Esophagus mucosa (tissue), 1 donor: ENCODE measurements around the gene IGF2BP3. TPM values are rescaled to one million over a fixed set of nuclear protein-coding genes. Genes with fewer than 3 reads are reported as not detected.
"Not testable (repeated sequence)": the region's sequence is repeated elsewhere in the genome, so short reads cannot be mapped to it uniquely, and the experiment has no call there.

ENCODE experiments used
- ATAC-seq: fragments of 200-7000 bp; cut with Tn5 transposase; one replicate; pipeline ENCODE4 v1.9.1; 2020
- total RNA-seq: library from RNA; stranded (reverse); gene quantifications from one replicate; pipeline ENCODE4 v1.2.4, GENCODE V29; 2023
- donor health status: DM: yes; HTN: yes; CAD: no.

The IGF2BP3 gene
- 3.9 TPM for total RNA-seq

DNA sequence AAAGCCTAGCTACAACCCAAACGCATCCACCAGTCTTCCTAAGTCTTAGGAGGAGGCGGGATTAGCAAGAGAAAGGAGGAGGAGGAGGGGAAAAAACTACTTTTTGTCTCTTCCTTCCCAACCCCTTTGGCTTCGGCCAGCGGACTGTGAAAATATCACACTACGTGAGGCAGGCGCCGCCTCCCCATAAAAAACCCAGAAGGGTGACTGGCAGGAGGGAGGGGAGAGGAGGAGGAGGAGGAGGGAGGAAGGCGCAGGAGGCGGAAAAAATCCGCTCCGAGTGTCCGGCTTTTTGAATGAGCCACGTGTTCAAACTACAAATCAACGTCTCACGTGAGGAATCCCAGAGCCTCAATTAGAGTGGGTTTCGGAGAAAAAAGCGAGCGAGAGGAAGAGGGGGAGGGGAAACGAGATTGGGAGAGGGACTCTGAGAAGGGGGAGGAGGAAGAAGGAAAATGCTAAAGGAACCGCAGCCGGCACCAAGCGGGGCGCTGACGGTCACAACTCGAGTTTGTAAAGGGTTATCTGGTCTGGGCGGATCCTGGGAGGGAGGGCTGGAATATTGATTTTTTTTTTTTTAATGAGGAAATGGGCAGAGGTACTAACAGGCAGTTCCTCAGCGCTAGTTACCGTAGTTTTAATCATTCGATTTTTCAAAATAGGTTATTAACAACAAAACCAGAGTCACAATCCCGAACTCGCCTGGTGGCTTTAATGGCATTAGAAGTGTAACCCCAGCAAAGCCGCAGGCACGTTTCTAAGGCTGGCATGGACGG is at the start of gene IGF2BP3:
IGF2BP3 (minus strand) TSS at position 162 of the 776 bp plus-strand sequence. CDS start 381 bp downstream, outside the sequence.
- ATAC-seq = no peak

GRCh38 chr7:23514755-23515154 is 44.5 kb upstream of the IGF2BP3 start:
- no peak for ATAC-seq

GRCh38 chr7:23513746-23514145 is 43.5 kb upstream of the IGF2BP3 start:
- ATAC-seq = peak; percentile 76

DNA sequence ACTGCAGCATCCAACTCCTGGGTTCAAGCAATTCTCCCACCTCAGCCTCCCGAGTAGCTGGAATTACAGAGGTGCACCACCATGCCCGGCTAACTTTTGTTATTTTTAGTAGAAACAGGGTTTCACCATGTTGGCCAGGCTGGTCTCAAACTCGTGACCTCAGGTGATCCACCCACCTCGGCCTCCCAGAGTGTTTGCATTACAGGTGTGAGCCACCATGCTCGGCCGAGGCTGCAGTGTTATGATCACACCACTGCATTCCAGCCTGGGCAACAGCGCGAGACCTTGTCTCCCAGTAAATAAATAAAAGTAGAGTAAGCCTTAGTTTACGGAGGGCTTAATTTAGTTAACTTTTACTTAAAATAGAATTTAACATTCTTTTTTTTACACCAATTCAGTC is 23.7 kb upstream of the IGF2BP3 start:
- no peak for ATAC-seq

- no peak for ATAC-seq
Observed at GRCh38 chr7:23491502-23491901, 21.2 kb upstream of the IGF2BP3 start.

DNA sequence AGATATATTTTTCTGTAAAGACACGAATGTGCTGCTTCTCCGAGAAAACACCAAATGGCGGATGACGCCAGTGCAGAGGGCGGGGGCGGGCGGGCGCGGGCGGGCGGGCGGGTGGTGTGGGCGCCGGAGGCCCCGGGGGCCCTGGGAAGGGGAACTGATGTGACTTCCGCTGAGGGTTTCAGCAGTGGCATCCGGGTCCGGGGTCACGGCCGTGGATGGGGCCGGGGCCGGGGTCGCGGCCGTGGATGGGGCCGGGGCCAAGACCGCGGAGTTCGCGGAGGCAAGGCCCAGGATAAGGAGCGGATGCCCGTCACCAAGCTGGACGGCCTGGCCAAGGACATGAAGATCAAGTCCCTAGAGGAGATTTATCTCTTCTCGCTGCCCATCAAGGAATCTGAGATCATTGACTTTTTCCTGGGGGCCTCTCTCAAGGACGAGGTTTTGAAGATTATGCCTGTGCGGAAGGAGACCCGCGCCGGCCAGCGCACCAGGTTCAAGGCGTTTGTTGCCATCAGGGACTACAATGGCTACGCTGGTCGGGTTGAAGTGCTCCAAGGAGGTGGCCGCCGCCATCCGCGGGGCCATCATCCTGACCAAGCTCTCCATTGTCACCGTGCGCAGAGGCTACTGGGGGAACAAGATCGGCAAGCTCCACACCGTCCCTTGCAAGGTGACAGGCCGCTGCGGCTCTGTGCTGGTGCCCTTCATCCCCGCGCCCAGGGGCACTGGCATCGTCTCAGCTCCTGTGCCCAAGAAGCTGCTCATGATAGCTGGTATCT is 20.3 kb upstream of the IGF2BP3 start:
- ATAC-seq = peak; percentile 70

DNA sequence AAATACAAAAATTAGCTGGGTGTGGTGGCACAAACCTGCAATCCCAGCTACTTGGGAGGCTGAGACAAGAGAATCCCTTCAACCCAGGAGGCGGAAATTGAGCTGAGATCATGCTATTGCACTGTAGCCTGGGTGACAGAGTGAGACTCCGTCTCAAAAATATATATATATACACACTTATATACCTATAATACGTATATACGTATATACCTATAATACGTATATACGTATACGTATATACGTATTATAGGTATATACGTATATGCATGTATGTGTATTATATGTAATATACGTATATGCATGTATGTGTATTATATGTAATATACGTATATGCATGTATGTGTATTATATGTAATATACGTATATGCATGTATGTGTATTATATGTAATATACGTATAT is 18.4 kb upstream of the IGF2BP3 start:
- ATAC-seq = not testable (repeated sequence)

DNA sequence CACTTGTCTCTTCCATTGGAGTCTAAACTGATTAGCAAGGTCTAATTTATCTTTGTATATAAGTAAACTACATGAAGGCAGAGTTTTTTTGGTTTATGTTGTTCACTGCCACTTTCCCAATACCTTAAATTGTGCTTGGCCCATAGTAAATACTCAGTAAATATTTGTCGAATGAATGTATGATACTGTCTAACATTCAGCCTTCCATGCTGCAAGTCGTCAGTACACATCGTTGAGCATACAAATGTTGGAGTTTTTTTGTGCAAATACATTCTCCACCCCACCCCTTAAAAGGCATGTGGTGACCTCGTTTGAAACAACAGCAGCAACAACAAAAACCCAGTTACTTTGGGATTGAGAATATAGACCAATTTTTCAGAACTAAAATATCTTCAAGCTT is 17.4 kb upstream of the IGF2BP3 start:
- ATAC-seq = no peak

- ATAC-seq = no peak
Observed at GRCh38 chr7:23486002-23486773, 15.9 kb upstream of the IGF2BP3 start.

DNA sequence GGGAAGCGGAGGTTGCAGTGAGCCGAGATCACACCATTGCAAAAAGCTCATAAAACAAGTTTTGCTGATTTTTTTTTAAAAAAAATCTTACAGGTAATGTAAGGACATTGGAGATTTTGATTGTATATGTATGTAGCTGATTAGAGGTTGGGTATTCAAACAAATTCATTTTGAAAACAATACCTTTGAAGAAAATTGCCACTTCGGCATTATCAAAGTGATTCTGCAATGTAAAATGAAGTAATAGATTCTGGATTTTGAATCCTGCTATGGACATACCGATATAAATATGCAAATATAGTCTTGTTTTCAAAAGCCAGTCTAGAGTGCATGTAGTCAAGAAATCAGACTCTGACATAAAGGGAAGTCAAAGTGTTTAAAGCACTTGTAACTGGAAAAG is 12.4 kb upstream of the IGF2BP3 start:
- ATAC-seq = no peak

DNA sequence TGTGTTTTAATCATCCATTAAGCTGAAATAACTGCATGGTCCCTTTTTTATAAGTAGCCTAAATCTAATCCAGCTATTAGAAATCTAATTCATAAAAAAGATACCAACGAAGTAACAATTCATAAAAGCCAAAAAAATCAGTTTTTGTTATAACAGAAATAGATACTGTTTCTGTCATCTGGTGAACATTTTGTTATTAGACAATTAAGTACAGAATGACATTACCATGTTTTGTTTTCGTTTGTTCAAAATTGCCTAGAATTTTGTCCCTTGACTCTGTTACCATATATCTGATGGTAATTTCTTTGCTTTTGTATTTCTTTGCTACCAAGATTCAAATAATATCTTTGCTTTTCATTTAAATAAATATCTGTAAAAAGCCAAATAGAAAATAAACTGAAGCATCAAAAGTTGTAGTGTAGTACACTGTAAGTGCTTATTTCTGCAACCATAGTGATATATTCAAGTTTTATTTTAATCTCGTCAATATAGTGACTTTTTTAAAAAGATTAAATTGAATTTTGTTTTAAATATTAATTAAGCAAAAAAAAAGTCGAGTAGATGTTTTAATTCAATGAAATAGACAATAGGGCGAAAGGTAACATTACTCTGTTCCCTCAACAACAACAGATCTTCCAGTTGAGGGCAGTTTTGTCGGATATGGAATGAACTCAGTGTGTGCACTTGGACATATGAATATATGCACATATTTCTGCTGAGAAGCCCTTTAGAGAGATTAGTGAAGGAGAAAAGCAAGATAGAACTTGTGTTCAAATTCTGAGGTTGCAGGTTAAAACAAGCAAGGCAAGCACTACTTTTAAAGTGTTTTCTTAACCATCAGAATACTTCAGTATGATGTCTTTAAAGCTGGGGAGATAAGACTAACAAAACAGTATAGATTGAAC is 7.9 kb upstream of the IGF2BP3 start:
- ATAC-seq = no peak

DNA sequence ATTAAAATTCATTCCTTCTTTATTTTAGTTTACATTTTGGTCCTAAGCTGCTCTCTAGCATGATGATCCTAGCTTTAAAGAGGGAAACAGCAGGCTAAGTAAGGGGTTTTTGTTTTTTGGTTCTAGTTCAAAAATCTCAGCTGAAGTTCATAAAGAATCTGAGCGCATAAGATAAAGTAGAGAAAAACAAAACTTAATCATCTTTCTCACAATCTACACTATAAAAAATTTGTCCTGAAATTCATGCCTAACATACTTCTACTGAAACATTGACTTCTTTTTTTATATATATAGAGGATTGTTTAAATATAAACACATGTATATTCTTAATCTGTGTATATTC is 6.8 kb upstream of the IGF2BP3 start:
- no peak for ATAC-seq

DNA sequence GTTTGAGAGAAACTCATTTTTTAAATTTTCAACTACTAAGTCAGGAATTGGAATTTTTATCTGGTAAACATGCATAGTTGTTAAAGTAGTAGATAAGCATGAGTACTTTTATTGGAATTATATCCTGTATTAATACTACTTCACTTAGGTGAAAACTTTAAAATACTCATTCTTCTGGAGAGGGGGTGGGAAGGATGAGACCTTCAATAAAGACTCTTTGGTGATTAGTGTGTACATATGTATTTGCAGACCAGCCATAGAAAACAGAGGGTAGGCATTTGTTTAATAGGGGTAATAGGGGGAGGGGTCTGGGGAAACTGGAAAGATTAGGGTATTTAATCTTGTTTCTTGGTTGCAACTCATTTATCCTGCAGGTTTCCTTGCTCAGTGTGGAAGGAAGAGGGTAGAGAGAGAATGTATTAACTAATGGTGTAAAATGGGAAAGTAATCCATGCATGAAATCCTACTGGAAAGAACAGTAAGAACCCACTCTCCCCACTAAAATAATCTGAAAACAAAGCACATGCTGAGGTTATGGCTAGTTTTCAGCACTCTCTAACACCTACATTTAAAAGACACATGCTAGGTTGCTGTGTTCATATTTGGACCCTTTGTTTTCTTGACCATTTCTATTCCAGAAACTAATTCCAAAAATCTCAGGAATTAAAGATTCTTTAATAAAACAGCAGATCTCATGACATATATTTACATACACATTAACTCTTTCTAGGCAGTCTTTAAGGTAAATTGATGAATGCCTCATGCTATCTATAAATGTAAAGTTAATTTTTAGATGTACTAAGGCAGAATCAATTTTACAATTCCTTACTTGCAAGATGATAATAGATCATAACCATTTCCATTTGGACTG is 6.2 kb upstream of the IGF2BP3 start:
- ATAC-seq = no peak

GRCh38 chr7:23475576-23475839 is 5.2 kb upstream of the IGF2BP3 start:
- no peak for ATAC-seq

DNA sequence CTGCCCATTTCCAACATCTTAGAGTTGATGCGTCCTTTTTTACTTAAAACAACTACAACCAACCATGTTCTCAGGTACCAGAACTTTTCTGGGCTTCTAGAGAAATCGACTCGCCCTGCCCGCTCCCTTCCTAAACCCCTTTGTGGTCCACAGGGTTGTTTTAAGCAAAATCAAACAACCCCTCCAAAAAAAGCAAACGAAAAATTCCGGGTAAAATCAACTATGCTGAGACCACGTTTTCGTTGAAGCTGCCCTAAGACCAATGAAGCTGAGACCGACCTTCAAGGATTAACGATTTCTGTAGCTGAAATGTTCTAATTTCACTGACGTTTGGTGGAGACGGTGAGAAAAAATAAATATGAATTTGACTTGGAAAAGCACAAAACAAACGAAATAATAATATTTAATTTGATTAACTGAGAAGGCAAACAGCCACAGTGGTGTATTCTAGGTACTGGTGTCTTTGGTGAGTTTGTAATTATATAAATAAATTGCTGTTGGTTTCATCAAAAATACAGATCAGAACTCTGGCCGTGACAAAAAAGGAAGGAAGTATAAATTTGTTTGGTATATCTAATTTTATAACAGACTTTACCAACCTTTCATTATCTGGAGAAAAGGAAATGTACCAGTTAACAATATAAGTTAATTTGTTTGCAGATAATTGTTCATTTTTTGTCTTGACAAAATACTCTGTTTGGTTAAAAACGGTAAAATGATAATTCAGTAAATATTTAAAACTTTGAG is 4.7 kb upstream of the IGF2BP3 start:
- ATAC-seq = no peak

- ATAC-seq = peak; percentile 96
Observed at GRCh38 chr7:23474094-23474828, 4.0 kb upstream of the IGF2BP3 start.

DNA sequence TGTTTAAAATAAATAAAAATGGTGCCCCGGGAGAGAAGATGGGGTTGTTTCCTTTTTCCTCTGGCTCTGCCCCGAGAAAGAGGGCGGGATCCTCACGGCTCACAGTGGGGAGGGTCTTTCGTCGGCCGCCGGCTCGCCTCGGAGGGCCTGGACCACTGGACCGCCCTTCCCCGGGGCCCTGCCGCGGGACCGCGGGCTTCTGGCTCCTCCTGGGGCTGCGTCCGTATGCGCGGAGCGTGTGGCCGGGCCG is 3.5 kb upstream of the IGF2BP3 start:
- ATAC-seq = no peak

DNA sequence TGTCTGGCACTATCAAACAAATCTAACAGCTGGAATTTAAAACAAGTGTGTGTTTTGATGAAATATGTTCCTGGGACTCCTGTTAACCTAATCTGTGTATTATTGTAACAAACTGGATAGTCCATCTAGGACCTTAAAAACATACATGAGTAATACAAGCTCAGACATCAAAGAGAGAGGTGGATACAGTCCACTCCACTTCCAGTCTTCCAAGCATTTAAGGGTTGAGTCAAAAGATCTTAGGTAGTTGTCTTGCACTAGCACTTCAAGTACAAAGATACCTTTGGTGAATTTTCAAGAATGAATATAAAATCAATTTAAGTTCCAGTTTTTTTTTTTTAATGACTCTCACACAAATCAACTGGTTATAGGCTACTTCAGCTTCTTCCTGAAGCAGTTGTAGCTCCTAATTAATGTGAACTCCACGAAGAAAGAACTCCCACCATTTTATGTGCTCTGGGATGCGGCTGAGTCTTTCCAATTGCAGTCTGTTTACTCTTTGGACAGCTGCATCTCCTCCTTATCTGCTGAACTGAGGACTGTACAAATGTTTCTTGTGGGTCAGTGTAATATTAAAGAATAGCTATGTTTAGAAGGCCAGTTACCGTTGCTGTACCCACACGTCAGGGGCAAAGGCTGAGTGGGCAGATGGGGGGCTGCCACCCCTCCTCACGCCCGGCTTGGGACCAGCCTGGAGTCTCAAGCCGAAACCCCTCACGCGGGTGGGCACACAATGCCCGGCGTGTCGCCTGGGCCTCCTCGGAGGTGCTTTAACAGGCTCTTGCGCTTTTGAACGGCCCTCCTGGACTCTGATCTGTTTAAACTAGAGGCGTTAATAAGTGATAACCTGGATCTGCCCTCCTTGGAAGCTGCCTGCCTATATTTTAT is 2.9 kb upstream of the IGF2BP3 start:
- ATAC-seq = no peak

DNA sequence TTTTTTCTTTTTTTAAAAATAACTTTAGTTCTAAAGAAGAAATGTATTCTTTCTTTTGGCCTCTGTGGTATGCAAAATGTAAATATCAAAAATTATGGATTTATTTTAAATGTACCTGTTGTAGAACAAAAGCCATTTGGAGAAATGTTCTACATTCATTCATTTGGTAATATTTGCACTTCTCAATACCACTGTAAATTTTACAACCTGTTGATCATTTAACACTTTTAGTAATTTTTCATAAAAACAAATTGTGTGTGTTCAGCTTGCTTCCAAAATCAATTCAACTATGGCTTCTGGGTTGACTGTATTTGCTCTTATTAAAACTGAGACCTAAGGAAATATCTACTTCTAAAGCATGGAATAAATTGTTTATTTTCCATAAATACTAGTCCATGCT is 2.3 kb upstream of the IGF2BP3 start:
- no peak for ATAC-seq
